ENCODE measurements around the gene ADCK1. TPM values are rescaled to one million over a fixed set of nuclear protein-coding genes. Genes with fewer than 3 reads are reported as not detected.
"Not testable (repeated sequence)": the region's sequence is repeated elsewhere in the genome, so short reads cannot be mapped to it uniquely, and the experiment has no call there.

ADCK1 gene
- polyA plus RNA-seq, 6 donors from 2014 or later = 4.2 to 9.4 (median 5.4) TPM

DNA sequence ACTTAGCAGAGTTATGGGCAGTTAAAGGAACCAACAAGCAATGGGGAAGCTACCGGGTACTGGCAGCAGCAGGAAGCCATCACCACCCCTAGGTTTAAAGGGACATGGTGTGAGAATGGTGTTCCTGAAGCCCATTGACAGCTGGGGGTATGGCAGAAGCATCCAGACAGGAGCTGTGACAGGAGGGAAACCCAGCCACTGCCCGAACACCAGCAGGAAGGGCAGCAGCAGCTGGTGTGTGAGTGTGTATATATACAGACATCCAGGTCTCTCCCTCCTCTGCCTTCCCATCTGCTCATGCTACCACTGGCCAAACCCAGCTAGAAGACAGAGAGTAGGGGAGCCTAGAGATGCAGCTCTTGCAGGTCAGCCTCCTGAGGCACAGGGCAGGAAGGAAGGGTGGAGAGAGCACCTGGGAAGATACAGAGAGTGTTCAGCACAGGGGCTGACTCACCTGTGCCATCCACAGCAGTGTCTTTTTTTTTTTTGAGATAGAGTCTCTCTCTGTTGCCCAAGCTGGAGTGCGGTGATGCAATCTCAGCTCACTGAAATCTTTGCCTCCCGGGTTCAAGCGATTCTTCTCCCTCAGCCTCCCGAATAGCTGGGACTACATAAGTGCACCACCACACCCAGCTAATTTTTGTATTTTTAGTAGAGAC is 9.2 kb upstream of the ADCK1 start:
- Mint-ChIP-seq H3K4me1 (no peaks in the 10 kb centered on the region), H3K27me3 (peaks cover 13 to 38% (median 28%) of the 10 kb centered on the region in 3 donors), H3K4me3 (no peak overlapping the region), H3K27ac (peak overlapping the region in 1 of 6 donors; percentile 49), H3K9me3 (peaks cover 0 to 2% (median 0%) of the 10 kb centered on the region in 7 donors), H3K36me3 (no peaks in the 10 kb centered on the region)
- DNase-seq (no peak), ATAC-seq (ENCODE audit: low read depth in 2 of 2) (no peak)

DNA sequence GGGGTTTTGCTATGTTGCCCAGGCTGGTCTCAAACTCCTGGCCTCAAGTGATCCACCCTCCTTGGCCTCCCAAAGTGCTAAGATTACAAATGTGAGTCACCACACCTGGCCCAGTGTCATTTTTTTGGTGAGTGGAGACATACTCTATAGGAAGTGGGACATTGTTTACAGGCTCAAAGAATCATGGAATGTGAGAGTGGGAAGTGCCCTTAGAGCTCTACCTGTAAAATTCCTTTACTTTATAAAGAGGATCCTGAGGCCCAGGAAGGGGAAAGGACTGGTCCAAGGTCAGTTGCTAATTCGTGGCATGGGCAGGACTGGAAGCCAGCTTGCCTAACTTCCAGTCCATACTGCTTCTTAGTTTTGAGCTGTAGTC is 8.7 kb upstream of the ADCK1 start:
- Mint-ChIP-seq H3K27me3 (peaks cover 13 to 38% (median 28%) of the 10 kb centered on the region in 3 donors), H3K36me3 (no peaks in the 10 kb centered on the region), H3K27ac (peak overlapping the region in 1 of 6 donors; percentile 49), H3K4me3 (no peak overlapping the region), H3K9me3 (peaks cover 0 to 2% (median 0%) of the 10 kb centered on the region in 7 donors), H3K4me1 (no peaks in the 10 kb centered on the region)
- ATAC-seq (ENCODE audit: low read depth in 2 of 2) = no peak
- DNase-seq = no peak

DNA sequence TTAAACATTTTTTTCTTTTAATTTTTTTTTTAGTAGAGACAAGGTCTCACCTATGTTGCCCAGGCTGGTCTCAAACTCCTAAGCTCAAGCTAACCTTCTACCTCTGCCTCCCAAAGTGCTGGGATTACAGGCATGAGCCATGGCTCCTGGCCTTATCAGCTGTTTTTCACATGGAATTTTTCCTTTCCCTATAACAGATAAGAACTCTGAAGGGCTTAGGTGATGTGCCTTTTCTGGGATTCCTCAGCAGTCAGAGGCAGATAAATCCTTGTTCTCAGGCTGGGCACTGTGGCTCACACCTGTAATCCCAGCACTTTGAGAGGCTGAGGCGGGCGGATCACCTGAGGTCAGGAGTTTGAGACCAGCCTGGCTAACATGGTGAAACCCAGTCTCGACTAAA is 6.7 kb upstream of the ADCK1 start:
- H3K27me3 Mint-ChIP-seq = peaks cover 13 to 38% (median 29%) of the 10 kb centered on the region in 3 donors
- not testable (repeated sequence) for DNase-seq; H3K36me3 Mint-ChIP-seq; H3K4me1 Mint-ChIP-seq; H3K4me3 Mint-ChIP-seq; H3K9me3 Mint-ChIP-seq; H3K27ac Mint-ChIP-seq; ATAC-seq (ENCODE audit: low read depth in 2 of 2)

DNA sequence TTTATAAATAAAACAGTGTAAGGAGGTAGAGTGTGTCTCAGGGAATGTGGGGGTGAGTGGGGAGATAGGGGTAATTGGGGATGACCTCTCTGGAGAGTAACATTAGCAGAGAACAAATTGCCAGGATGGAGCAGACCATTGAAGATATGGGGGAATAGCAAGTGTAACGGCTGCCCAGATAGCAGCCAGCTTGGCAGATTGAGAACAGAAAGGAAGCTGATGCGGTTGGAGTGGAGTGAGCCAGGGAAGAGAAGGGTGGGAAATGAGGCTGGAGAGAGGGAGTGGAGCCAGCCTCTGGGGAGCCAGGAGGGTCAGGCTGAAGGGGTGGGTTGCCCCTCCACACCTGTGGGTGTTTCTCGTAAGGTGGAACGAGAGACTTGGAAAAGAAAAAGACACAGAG is 5.6 kb upstream of the ADCK1 start:
- Mint-ChIP-seq H3K36me3 (no peaks in the 10 kb centered on the region), H3K4me1 (peaks cover 0 to under 1% (median 0%) of the 10 kb centered on the region in 3 donors), H3K27ac (no peak overlapping the region), H3K27me3 (peaks cover 13 to 36% (median 25%) of the 10 kb centered on the region in 3 donors), H3K4me3 (peak overlapping the region in 1 of 8 donors; percentile 35), H3K9me3 (peaks cover 0 to 2% (median 0%) of the 10 kb centered on the region in 7 donors)
- DNase-seq (no peak), ATAC-seq (ENCODE audit: low read depth in 2 of 2) (no peak)

DNA sequence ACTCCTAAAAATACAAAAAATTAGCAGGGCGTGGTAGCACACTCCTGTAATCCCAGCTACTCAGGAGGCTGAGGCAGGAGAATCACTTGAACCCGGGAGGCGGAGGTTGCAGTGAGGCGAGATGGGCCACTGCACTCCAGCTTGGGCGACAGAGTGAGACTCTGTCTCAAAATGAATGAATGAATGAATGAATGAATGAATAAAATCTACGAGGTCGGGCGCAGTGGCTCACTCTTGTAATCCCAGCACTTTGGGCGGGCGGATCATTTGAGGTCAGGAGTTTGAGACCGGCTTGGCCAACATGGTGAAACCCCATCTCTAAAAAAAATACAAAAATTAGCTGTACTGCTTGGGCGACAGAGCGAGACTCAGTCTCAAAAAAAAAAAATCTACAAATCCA is 453 bp upstream of the ADCK1 start:
- H3K36me3 Mint-ChIP-seq, DNase-seq, H3K27me3 Mint-ChIP-seq, H3K9me3 Mint-ChIP-seq: not testable (repeated sequence)
- Mint-ChIP-seq H3K4me1 (peaks cover 11 to 13% (median 11%) of the 10 kb centered on the region in 3 donors), H3K4me3 (peak overlapping the region; percentile 80 to 96 (median 89)), H3K27ac (peak overlapping the region; percentile 83 to 95 (median 92))
- peak; percentile 1 to 5 for ATAC-seq (ENCODE audit: low read depth in 2 of 2)

DNA sequence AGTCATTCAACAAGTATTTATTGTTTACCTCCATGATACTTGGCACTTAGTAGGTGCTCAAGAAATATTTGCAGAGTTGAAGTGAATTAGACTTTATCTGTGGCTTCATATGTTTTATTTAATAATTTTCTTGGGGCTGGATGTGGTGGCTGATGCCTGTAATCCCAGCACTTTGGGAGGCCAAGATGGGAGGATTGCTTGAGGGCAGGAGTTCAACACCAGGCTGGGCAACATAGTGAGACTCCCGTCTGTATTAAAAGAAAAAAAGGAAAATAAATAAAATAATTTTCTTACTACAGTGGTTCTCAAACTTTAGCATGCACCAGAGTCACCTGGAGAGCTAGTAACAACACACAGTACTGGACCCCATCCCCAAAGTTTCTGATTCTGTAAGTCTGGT is 905 bp downstream of the ADCK1 start:
- H3K27ac Mint-ChIP-seq = peak overlapping the region in 3 of 6 donors; percentile 83 to 96 (median 93)

DNA sequence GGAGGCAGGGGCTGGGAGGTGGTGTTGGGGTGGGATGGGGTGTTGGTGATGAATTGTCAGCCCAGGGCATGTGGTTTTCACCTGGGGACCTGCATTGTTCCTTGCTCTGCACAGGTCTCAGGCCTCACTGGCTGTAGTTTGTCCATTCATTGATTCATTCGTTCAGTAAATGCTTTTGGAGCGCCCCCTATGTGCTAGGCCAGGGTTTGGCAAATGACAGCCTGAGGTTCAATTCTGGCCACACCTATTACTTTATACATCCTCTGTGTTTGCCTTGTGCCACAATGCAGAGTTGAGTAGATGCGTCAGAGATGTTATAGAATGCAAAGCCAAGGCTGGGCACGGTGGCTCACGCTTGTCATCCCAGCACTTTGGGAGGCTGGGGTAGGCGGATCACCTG is 4.7 kb downstream of the ADCK1 start:
- DNase-seq = no peak
- peaks cover 10 to 17% (median 16%) of the 10 kb centered on the region in 3 donors for H3K4me1 Mint-ChIP-seq
- no peaks in the 10 kb centered on the region for H3K27me3 Mint-ChIP-seq
- H3K4me3 Mint-ChIP-seq = no peak overlapping the region
- no peaks in the 10 kb centered on the region for H3K36me3 Mint-ChIP-seq
- H3K27ac Mint-ChIP-seq = peak overlapping the region in 1 of 6 donors; percentile 38
- ATAC-seq (ENCODE audit: low read depth in 2 of 2) = no peak
- H3K9me3 Mint-ChIP-seq = no peaks in the 10 kb centered on the region

More for the DNA sequence above, 905 bp downstream of the ADCK1 start:
- Mint-ChIP-seq H3K27me3 (peaks cover 0 to 6% (median 0%) of the 10 kb centered on the region in 3 donors), H3K36me3 (no peaks in the 10 kb centered on the region), H3K4me1 (peaks cover 11 to 13% (median 11%) of the 10 kb centered on the region in 3 donors), H3K9me3 (no peaks in the 10 kb centered on the region), H3K4me3 (peak overlapping the region; percentile 80 to 96 (median 89))
- no peak for ATAC-seq (ENCODE audit: low read depth in 2 of 2)
- DNase-seq = no peak

DNA sequence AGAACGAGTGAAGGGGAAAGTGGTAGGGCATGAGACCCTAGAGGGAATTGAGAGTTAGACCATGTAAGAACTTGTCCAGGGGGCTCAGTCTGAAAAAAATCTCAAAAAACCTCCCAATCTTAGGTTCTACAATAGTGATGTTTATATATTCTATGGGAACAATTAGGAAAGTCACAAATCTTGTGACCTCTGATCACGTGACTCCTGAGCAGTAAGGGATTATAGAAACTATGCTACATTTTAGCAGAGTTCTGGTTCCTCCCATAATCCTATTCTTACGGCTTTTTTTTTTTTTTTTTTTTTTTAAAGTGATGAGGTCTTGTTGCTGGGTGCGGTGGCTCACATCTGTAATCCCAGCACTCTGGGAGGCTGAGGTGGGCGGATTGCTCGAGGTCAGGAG is 5.8 kb downstream of the ADCK1 start:
- Mint-ChIP-seq H3K27ac (peak overlapping the region in 1 of 6 donors; percentile 66), H3K9me3 (no peaks in the 10 kb centered on the region), H3K4me3 (no peak overlapping the region), H3K4me1 (peaks cover 2 to 13% (median 6%) of the 10 kb centered on the region in 3 donors), H3K27me3 (no peaks in the 10 kb centered on the region), H3K36me3 (no peaks in the 10 kb centered on the region)
- no peak for ATAC-seq (ENCODE audit: low read depth in 2 of 2)
- DNase-seq = no peak

DNA sequence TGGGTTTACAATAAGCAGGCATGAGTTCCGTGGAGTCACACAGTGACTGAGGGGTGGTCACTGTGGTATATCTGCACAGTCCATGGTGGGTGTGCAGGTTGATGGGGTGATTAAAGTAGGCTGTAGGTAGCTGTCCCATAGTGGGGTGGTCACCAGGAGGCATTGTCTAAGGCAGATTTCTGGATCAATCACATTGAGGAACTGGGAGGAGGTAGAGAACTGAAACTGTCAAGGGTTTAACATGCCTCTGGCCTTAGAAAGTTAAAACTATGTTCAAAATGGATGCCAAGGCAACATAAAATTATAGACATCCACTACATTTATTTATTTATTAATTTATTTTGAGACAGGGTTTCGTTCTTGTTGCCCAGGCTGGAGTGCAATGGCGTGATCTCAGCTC is 8.3 kb downstream of the ADCK1 start:
- Mint-ChIP-seq H3K4me3 (no peak overlapping the region), H3K27me3 (no peaks in the 10 kb centered on the region), H3K9me3 (no peaks in the 10 kb centered on the region), H3K27ac (no peak overlapping the region), H3K36me3 (no peaks in the 10 kb centered on the region), H3K4me1 (peaks cover 0 to 15% (median 6%) of the 10 kb centered on the region in 3 donors)
- DNase-seq (no peak), ATAC-seq (ENCODE audit: low read depth in 2 of 2) (no peak)

DNA sequence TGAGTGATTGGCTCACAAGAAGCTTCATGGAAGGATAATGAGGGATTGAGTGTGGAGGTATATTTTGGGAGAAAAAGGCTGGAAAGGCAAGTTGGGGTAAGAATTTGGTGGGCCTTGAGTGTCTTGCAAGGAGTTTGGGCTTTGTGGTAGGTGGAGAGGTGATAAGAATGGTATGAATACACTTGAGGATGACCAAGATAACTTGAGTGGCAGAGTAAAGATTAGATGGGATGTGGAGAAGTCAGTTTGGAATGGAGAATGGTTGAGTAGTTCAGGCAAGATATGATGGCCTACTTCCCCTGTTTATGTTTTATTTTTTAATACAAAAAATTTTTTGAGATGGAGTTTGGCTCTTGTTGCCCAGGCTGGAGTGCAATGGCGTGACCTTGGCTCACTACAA is 9.1 kb downstream of the ADCK1 start:
- Mint-ChIP-seq H3K36me3 (no peaks in the 10 kb centered on the region), H3K27me3 (no peaks in the 10 kb centered on the region), H3K4me1 (peaks cover 0 to 12% (median 6%) of the 10 kb centered on the region in 3 donors), H3K4me3 (no peak overlapping the region), H3K27ac (no peak overlapping the region), H3K9me3 (no peaks in the 10 kb centered on the region)
- DNase-seq (no peak), ATAC-seq (ENCODE audit: low read depth in 2 of 2) (no peak)

DNA sequence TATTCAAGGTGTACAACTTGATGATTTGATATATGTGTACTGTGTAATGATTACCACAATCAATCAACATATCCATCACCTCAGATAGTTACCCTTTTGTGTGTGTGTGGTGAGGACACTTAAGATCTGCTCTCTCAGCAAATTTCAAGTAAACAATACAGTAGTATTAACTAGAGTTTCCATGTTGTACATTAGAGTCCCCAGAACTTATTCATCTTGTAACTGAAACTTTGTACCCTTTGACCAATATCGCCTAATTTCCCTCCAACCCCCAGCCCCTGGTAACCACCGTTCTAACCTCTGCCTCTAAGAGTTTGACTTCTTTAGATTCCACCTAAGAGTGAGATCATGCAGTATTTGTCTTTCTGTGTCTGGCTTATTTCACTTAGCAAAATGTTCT is 12.1 kb downstream of the ADCK1 start:
- ATAC-seq (ENCODE audit: low read depth in 2 of 2) = no peak
- no peaks in the 10 kb centered on the region for H3K9me3 Mint-ChIP-seq
- peak overlapping the region in 2 of 6 donors; percentile 2 to 47 for H3K27ac Mint-ChIP-seq
- no peak overlapping the region for H3K4me3 Mint-ChIP-seq
- H3K4me1 Mint-ChIP-seq = peaks cover 0 to 8% (median 6%) of the 10 kb centered on the region in 3 donors
- no peak for DNase-seq
- no peaks in the 10 kb centered on the region for H3K27me3 Mint-ChIP-seq
- no peaks in the 10 kb centered on the region for H3K36me3 Mint-ChIP-seq

DNA sequence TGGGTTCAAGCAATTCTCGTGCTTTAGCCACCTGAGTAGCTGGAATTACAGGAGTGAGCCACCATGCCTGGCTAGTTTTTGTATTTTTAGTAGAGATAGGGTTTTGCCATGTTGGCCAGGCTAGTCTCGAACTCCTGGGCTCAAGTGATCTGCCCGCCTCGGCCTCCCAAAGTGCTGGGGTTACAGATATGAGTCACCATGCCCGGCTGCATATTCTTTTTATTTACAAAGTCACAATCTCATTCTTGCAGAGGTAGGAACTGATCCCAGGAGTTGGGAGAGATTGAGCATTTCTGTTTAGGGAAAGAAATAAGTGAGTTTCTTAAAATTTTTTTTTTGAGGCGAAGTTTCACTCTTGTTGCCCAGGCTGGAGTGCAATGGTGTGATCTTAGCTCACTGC is 12.8 kb downstream of the ADCK1 start:
- not testable (repeated sequence) for H3K9me3 Mint-ChIP-seq; H3K4me1 Mint-ChIP-seq; H3K4me3 Mint-ChIP-seq; ATAC-seq (ENCODE audit: low read depth in 2 of 2); H3K27me3 Mint-ChIP-seq; H3K27ac Mint-ChIP-seq; H3K36me3 Mint-ChIP-seq; DNase-seq

DNA sequence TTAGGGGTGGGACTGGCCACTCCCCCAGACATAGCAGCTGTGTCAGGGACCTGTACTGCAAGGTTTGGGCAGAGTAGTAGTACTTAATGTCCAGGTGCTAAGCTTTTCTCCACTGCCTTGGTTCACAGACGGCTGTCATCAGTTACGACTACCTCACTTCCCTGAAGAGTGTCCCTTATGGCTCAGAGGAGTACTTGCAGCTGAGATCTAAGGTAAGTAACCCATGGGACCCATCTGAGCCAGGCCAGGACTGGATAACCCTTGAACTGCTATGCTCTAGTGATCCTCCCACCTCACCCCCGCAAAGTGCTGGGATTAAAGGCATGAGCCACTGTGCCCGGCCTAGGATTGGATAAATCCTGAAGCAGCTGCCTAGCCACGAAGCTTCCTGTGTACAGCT is 22.4 kb downstream of the ADCK1 start:
- Mint-ChIP-seq H3K4me1 (no peaks in the 10 kb centered on the region), H3K36me3 (peaks cover 18 to 19% of the 10 kb centered on the region in 2 donors), H3K27ac (peak overlapping the region in 1 of 6 donors; percentile 32), H3K4me3 (no peak overlapping the region), H3K27me3 (no peaks in the 10 kb centered on the region), H3K9me3 (no peaks in the 10 kb centered on the region)
- no peak for ATAC-seq (ENCODE audit: low read depth in 2 of 2)
- DNase-seq = no peak

DNA sequence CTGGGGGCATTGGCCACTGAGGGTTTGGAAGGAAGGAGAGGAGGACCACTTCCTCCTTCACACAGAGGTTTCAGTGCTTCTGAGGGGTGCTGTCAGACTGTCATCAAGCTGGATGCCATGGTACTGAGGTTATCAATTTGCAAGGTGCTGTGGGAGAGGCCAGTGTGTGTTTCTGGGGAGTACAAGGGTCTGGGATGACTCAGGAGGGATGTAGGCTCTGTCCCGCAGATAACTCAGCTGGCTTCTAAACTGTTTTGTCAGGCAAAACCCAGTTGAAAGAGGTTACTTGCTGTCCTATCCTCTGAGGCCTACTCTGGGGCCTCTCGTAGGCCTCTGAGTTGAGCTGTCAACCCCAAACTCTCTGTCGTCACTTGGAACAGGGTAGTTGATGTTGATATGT is 22.8 kb downstream of the ADCK1 start:
- Mint-ChIP-seq H3K27ac (no peak overlapping the region), H3K36me3 (peaks cover 18 to 19% of the 10 kb centered on the region in 2 donors), H3K27me3 (no peaks in the 10 kb centered on the region), H3K9me3 (no peaks in the 10 kb centered on the region), H3K4me3 (no peak overlapping the region), H3K4me1 (no peaks in the 10 kb centered on the region)
- no peak for DNase-seq
- ATAC-seq (ENCODE audit: low read depth in 2 of 2) = no peak

All from naive B cell (primary cell).